ENCODE results near the gene PAX6.

PAX6 gene

GRCh38 chr11:31810779-31811647 lies at the start of gene PAX6:
TSS of gene PAX6 (minus strand) at chr11:31811322. CDS start at chr11:31806411, 4,911 bp downstream.
- no peak for DNase-seq (ENCODE audit: low read depth)

GRCh38 chr11:31860391-31860790 lies 49.3 kb upstream of the PAX6 start:
- DNase-seq (ENCODE audit: low read depth) = no peak

- DNase-seq (ENCODE audit: low read depth) = no peak
Observed at GRCh38 chr11:31856248-31856647, 45.1 kb upstream of the PAX6 start.

GRCh38 chr11:31855466-31855865 lies 44.3 kb upstream of the PAX6 start:
- DNase-seq (ENCODE audit: low read depth) = no peak

GRCh38 chr11:31850365-31850764 lies 39.2 kb upstream of the PAX6 start:
- DNase-seq (ENCODE audit: low read depth) = no peak

GRCh38 chr11:31847761-31848160 lies 36.6 kb upstream of the PAX6 start:
- no peak for DNase-seq (ENCODE audit: low read depth)

- no peak for DNase-seq (ENCODE audit: low read depth)
Observed at GRCh38 chr11:31845331-31845730, 34.2 kb upstream of the PAX6 start.

- no peak for DNase-seq (ENCODE audit: low read depth)
Observed at GRCh38 chr11:31844351-31844750, 33.2 kb upstream of the PAX6 start.

GRCh38 chr11:31841435-31841834 lies 30.3 kb upstream of the PAX6 start:
- DNase-seq (ENCODE audit: low read depth) = no peak

- no peak for DNase-seq (ENCODE audit: low read depth)
Observed at GRCh38 chr11:31834237-31834636, 23.1 kb upstream of the PAX6 start.

- no peak for DNase-seq (ENCODE audit: low read depth)
Observed at GRCh38 chr11:31830406-31830805, 19.3 kb upstream of the PAX6 start.

- no peak for DNase-seq (ENCODE audit: low read depth)
Observed at GRCh38 chr11:31828217-31828616, 17.1 kb upstream of the PAX6 start.

- no peak for DNase-seq (ENCODE audit: low read depth)
Observed at GRCh38 chr11:31827455-31828206, 16.5 kb upstream of the PAX6 start.

- DNase-seq (ENCODE audit: low read depth) = no peak
Observed at GRCh38 chr11:31826536-31827438, 15.7 kb upstream of the PAX6 start.

- no peak for DNase-seq (ENCODE audit: low read depth)
Observed at GRCh38 chr11:31825838-31826484, 14.8 kb upstream of the PAX6 start.

- no peak for DNase-seq (ENCODE audit: low read depth)
Observed at GRCh38 chr11:31824879-31825837, 14.0 kb upstream of the PAX6 start.

- DNase-seq (ENCODE audit: low read depth) = no peak
Observed at GRCh38 chr11:31824332-31824878, 13.3 kb upstream of the PAX6 start.

GRCh38 chr11:31823644-31824331 lies 12.7 kb upstream of the PAX6 start:
- no peak for DNase-seq (ENCODE audit: low read depth)

GRCh38 chr11:31822927-31823643 lies 12.0 kb upstream of the PAX6 start:
- DNase-seq (ENCODE audit: low read depth) = no peak

All from activated T-cell treated with anti-CD3 and anti-CD28 coated beads for 1 hour (primary cell).